HFFc6 (cell line): ENCODE data around the gene CLSTN2. TPM values are rescaled to one million over a fixed set of nuclear protein-coding genes. Genes with fewer than 3 reads are reported as not detected.

Experiments used
- DNase-seq: peaks from one replicate; pipeline ENCODE4 v3.0.0-alpha.2; 2018
- H3K27ac Mint-ChIP-seq: 2 replicates; pipeline ENCODE4 v1.8.0; 2020; ENCODE audit warnings: mild to moderate bottlenecking, mixed read lengths
- H3K27me3 Mint-ChIP-seq: 2 replicates; pipeline ENCODE4 v1.8.0; 2021; ENCODE audit warnings: mild to moderate bottlenecking, moderate library complexity, mixed read lengths; ENCODE audit not compliant: insufficient read depth
- H3K36me3 Mint-ChIP-seq: 2 replicates; pipeline ENCODE4 v1.8.0; 2021; ENCODE audit warnings: low read depth, mixed read lengths
- H3K4me1 Mint-ChIP-seq: 2 replicates; pipeline ENCODE4 v1.8.0; 2020; ENCODE audit warnings: low read depth, mixed read lengths
- H3K4me3 Mint-ChIP-seq: 2 replicates; pipeline ENCODE4 v1.8.0; 2020; ENCODE audit warnings: mild to moderate bottlenecking, moderate library complexity, mixed read lengths
- H3K9me3 Mint-ChIP-seq: 2 replicates; pipeline ENCODE4 v1.8.0; 2020; ENCODE audit warnings: mild to moderate bottlenecking, mixed read lengths
- total RNA-seq, 6 experiments: library from RNA; stranded (reverse); fragmentation: NEBNext Ultra II Directional; extraction: Animal tissue kit (Norgen Biotek cat#: 25700); gene quantifications; 2 replicates in 1 of 6; 3 replicates in 5 of 6; pipeline ENCODE4 v1.2.3, GENCODE V29; 2021
- TF ChIP-seq, protein P1 (sequence below): fragments of 200-600 bp; sonication (generic); IDR thresholded peaks from 2 replicates; pipeline ENCODE4 v1.5.0; 2021; ENCODE audit warnings: antibody characterized with exemption, mild to moderate bottlenecking

CLSTN2 gene
- total RNA-seq, 6 experiments from 2014 or later = 0.05 TPM; not detected in 5

DNA sequence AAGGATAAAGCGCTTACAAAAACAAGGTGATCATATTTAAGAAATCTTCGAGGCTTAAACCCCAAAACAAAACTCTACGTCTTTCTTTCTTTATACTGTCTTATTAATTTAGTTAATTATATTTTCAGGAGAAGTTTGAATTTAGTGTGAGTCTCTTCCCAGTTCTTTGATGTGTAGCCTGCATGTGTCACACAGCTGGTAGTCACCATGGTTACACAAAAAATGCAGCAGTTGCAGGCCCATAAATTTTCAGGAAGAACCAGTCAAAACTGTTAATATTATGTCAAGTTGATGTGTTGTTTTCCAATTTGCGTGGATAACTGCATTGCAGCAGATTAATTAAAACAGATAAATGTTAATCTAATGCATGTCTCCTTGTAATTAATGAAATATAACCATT, 10.4 kb downstream of the CLSTN2 start:
- Mint-ChIP-seq H3K27me3 (no peaks in the 10 kb centered on the region), H3K27ac (no peak overlapping the region), H3K4me3 (no peak overlapping the region), H3K36me3 (no peaks in the 10 kb centered on the region), H3K9me3 (peaks cover 28% of the 10 kb centered on the region), H3K4me1 (no peaks in the 10 kb centered on the region)
- TF ChIP-seq, protein P1, sequence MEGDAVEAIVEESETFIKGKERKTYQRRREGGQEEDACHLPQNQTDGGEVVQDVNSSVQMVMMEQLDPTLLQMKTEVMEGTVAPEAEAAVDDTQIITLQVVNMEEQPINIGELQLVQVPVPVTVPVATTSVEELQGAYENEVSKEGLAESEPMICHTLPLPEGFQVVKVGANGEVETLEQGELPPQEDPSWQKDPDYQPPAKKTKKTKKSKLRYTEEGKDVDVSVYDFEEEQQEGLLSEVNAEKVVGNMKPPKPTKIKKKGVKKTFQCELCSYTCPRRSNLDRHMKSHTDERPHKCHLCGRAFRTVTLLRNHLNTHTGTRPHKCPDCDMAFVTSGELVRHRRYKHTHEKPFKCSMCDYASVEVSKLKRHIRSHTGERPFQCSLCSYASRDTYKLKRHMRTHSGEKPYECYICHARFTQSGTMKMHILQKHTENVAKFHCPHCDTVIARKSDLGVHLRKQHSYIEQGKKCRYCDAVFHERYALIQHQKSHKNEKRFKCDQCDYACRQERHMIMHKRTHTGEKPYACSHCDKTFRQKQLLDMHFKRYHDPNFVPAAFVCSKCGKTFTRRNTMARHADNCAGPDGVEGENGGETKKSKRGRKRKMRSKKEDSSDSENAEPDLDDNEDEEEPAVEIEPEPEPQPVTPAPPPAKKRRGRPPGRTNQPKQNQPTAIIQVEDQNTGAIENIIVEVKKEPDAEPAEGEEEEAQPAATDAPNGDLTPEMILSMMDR = no peak
- no peak for DNase-seq

DNA sequence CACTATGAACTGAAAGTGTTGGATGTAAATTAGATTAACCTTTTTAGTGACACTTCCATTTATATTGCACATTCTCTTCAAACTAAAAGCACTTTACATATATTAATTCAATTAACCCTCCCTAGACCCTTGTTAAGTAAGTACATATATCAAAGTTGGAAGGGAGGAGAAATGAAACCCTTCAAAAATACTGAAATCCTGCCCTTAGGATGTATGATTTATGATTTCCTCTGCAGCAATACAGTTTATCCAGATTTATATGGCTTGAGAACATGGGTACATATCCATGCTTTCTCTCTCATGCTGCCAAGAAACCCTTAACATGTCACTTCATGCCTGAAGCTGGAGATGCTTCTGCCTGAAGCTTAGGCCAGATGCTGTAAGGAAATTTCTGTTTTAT, 11.0 kb downstream of the CLSTN2 start:
- Mint-ChIP-seq H3K4me1 (no peaks in the 10 kb centered on the region), H3K27me3 (no peaks in the 10 kb centered on the region), H3K9me3 (peaks cover 33% of the 10 kb centered on the region), H3K27ac (no peak overlapping the region), H3K4me3 (no peak overlapping the region), H3K36me3 (no peaks in the 10 kb centered on the region)
- no peak for DNase-seq
- TF ChIP-seq, protein P1 = no peak

DNA sequence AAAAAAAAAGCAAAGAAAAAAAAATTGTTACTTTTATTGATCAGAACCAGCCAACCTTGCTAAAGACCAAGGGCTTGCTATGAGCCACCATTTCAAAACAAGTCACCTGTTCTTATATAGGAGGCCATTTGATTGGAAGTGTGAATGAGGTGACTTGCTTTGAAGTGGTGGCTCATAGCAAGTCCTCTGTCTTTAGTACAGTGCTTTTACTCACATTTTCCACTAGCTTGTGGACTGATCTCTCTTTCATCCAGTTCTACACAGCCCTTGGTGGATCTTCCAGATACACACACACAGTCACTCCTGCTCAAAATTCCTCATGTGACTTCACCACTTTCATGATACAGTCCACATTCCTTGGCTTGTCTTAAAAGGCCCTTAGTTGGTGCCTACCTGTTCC, 13.5 kb downstream of the CLSTN2 start:
- Mint-ChIP-seq H3K27ac (no peak overlapping the region), H3K36me3 (no peaks in the 10 kb centered on the region), H3K4me1 (no peaks in the 10 kb centered on the region), H3K9me3 (peaks cover 28% of the 10 kb centered on the region), H3K27me3 (no peaks in the 10 kb centered on the region), H3K4me3 (no peak overlapping the region)
- TF ChIP-seq, protein P1 = no peak
- no peak for DNase-seq

DNA sequence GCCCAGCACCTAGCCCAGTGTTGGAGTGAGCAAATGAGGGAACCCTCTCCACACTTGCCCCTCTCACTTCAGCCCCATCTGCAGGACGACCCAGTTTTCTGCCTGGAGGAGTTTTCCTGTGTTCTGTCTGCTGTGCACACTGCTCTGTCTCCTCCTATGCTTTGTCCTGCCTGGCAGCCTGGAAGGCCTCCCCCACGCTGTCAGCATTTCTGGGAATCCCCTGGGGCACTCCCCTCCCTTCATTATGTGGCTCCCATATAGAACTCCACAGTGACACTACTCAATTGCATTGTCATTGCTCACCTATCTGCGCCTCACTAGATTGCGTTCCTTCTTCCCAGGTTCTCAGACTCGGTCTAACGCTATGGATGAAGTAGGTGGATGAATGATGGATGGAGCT, 13.9 kb downstream of the CLSTN2 start:
- TF ChIP-seq, protein P1 = no peak
- H3K27ac Mint-ChIP-seq = no peak overlapping the region
- peaks cover 23% of the 10 kb centered on the region for H3K9me3 Mint-ChIP-seq
- no peaks in the 10 kb centered on the region for H3K36me3 Mint-ChIP-seq
- DNase-seq = no peak
- no peak overlapping the region for H3K4me3 Mint-ChIP-seq
- H3K4me1 Mint-ChIP-seq = no peaks in the 10 kb centered on the region
- H3K27me3 Mint-ChIP-seq = no peaks in the 10 kb centered on the region

DNA sequence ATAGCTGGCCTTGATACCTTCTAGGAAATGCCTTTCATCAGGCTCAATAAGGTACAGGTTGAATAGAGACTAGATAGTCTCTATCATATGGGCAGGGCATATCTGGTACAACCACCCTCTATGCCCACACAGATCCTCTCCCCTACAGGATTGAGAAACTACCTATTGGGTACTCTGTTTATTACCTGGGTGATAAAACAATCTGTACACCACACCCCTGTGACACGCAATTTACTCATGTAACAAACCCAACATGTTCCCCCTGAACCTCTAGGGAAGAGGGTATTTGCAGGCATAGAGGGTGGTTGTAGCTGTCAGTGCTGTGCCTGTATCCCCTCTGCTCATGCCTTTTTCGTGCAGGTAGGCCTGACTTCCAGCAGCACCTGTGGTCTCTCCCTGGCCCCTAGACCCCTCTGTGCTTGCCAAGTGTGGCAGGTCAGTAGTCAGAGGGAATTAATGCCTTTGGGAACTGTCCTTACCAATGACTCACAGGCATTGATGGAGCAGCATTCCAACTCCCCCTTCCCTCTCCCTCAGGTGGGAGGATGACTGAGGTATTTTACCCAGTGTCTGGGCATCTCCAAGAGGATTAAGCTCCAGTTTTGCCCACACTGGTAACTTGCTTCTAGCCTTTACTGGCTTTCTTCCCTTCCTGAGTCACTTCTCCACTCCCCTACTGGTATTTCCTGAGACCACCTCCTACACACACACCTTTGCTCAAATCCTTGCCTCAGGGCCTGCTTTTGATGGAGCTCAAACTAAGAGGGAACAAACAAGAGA, 18.3 kb downstream of the CLSTN2 start:
- Mint-ChIP-seq H3K4me3 (no peak overlapping the region), H3K9me3 (peaks cover 41% of the 10 kb centered on the region), H3K36me3 (no peaks in the 10 kb centered on the region), H3K27me3 (no peaks in the 10 kb centered on the region), H3K27ac (no peak overlapping the region), H3K4me1 (no peaks in the 10 kb centered on the region)
- TF ChIP-seq, protein P1 = no peak
- DNase-seq = no peak
